ENCODE results near the gene ST6GAL1.
"Not testable (repeated sequence)": the region's sequence is repeated elsewhere in the genome, so short reads cannot be mapped to it uniquely, and the experiment has no call there.

The ST6GAL1 gene

DNA sequence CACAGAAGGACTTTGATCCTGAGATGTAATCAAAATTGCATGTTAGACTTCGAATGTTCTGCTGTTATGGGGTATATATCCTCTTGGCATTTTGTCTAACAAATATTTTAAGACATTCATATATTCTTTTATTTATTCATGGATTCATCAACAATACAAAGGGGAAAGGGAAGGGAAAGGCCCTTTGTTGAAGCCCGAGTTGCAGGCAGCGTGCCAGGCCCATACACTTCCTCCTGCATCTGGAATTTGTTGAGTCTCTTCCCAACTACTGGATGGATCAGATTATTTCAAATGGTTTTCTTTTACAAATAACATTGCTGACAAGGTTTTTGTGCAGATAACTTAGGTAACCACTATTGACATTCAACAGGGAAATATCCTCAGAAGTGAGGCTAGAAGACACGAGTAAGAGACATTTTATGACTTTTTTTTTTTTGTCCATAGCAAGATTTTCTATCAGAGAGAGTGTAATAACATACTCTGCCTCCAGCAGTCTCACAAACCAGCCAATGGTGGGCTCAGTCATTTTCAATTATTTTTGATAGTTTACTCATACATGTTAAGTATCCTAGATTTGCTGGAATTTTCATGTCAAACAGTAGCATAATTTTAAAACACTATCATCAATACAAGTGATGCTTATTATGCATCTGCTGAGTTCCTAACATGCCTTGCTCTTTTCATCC, 114.7 kb downstream of the ST6GAL1 start:
- H3K27me3 ChIP-seq (ENCODE audit: control insufficient read depth, insufficient read depth, low read length), result no peaks in the 10 kb centered on the region
- H3K4me3 ChIP-seq (ENCODE audit: low read length), result no peak overlapping the region
- H3K27ac ChIP-seq (ENCODE audit: low read depth, low read length), result no peak overlapping the region
- H3K9ac ChIP-seq (ENCODE audit: low read length), result no peak overlapping the region
- no peaks in the 10 kb centered on the region for H3K4me1 ChIP-seq (ENCODE audit: control insufficient read depth, insufficient read depth, low read length)
- no peaks in the 10 kb centered on the region for H3K36me3 ChIP-seq (ENCODE audit: control insufficient read depth, insufficient read depth, low read length)

GRCh38 chr3:187046033-187046432, 115.7 kb downstream of the ST6GAL1 start:
- no peaks in the 10 kb centered on the region for H3K27me3 ChIP-seq (ENCODE audit: control insufficient read depth, insufficient read depth, low read length)
- no peak overlapping the region for H3K4me3 ChIP-seq (ENCODE audit: low read length)
- H3K27ac ChIP-seq (ENCODE audit: low read depth, low read length), result no peak overlapping the region
- peaks cover 2% of the 10 kb centered on the region for H3K36me3 ChIP-seq (ENCODE audit: control insufficient read depth, insufficient read depth, low read length)
- no peaks in the 10 kb centered on the region for H3K4me1 ChIP-seq (ENCODE audit: control insufficient read depth, insufficient read depth, low read length)
- H3K9ac ChIP-seq (ENCODE audit: low read length), result no peak overlapping the region

DNA sequence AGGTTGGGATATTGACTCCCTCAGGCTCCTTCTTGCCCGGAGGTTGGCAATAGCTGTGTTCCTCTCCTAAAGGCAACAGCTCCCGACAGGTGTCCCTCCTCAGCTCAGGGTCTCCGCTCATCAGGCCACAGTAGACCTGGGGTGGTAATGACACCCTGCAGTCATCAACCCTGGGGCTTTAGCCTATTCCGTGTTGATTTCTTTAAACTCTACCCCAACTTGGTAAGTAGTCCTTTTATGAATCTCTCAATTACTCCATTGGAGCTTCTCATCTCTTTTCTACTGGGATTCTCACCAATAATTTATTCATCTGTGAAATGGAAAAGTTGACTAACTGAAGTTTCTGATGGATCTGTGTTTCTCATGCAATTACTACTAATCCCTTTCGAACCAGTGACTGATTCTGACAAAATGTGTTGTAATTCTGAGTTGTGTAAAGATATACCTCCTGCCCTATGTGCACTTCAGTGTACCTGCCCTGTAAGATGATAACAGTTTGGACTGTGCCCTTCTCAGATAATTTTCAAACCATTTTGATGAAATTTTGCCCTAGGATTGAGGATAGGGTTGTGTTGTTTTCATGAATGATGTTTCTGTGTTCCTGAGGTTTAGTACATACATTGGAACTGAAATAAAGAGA, 119.3 kb downstream of the ST6GAL1 start:
- no peak overlapping the region for H3K4me3 ChIP-seq (ENCODE audit: low read length)
- peaks cover 2% of the 10 kb centered on the region for H3K36me3 ChIP-seq (ENCODE audit: control insufficient read depth, insufficient read depth, low read length)
- no peaks in the 10 kb centered on the region for H3K4me1 ChIP-seq (ENCODE audit: control insufficient read depth, insufficient read depth, low read length)
- H3K27me3 ChIP-seq (ENCODE audit: control insufficient read depth, insufficient read depth, low read length), result no peaks in the 10 kb centered on the region
- no peak overlapping the region for H3K9ac ChIP-seq (ENCODE audit: low read length)
- H3K27ac ChIP-seq (ENCODE audit: low read depth, low read length), result no peak overlapping the region

GRCh38 chr3:187051066-187051465, 120.7 kb downstream of the ST6GAL1 start:
- H3K4me1 ChIP-seq (ENCODE audit: control insufficient read depth, insufficient read depth, low read length), result no peaks in the 10 kb centered on the region
- H3K36me3 ChIP-seq (ENCODE audit: control insufficient read depth, insufficient read depth, low read length), result peaks cover 2% of the 10 kb centered on the region
- H3K27ac ChIP-seq (ENCODE audit: low read depth, low read length), result no peak overlapping the region
- H3K27me3 ChIP-seq (ENCODE audit: control insufficient read depth, insufficient read depth, low read length), result no peaks in the 10 kb centered on the region
- H3K9ac ChIP-seq (ENCODE audit: low read length), result no peak overlapping the region
- no peak overlapping the region for H3K4me3 ChIP-seq (ENCODE audit: low read length)

GRCh38 chr3:187051724-187052366, 121.5 kb downstream of the ST6GAL1 start:
- Histone ChIP-seq H3K4me1 (ENCODE audit: control insufficient read depth, insufficient read depth, low read length) (no peaks in the 10 kb centered on the region), H3K4me3 (ENCODE audit: low read length) (no peak overlapping the region), H3K9ac (ENCODE audit: low read length) (no peak overlapping the region), H3K27me3 (ENCODE audit: control insufficient read depth, insufficient read depth, low read length) (no peaks in the 10 kb centered on the region), H3K36me3 (ENCODE audit: control insufficient read depth, insufficient read depth, low read length) (peaks cover 2% of the 10 kb centered on the region), H3K27ac (ENCODE audit: low read depth, low read length) (no peak overlapping the region)

GRCh38 chr3:187052427-187052826, 122.1 kb downstream of the ST6GAL1 start:
- H3K4me1 ChIP-seq (ENCODE audit: control insufficient read depth, insufficient read depth, low read length); H3K27me3 ChIP-seq (ENCODE audit: control insufficient read depth, insufficient read depth, low read length); H3K9ac ChIP-seq (ENCODE audit: low read length); H3K36me3 ChIP-seq (ENCODE audit: control insufficient read depth, insufficient read depth, low read length); H3K4me3 ChIP-seq (ENCODE audit: low read length); H3K27ac ChIP-seq (ENCODE audit: low read depth, low read length): not testable (repeated sequence)

GRCh38 chr3:187054433-187054832, 124.1 kb downstream of the ST6GAL1 start:
- H3K4me1 ChIP-seq (ENCODE audit: control insufficient read depth, insufficient read depth, low read length); H3K4me3 ChIP-seq (ENCODE audit: low read length); H3K36me3 ChIP-seq (ENCODE audit: control insufficient read depth, insufficient read depth, low read length): not testable (repeated sequence)

DNA sequence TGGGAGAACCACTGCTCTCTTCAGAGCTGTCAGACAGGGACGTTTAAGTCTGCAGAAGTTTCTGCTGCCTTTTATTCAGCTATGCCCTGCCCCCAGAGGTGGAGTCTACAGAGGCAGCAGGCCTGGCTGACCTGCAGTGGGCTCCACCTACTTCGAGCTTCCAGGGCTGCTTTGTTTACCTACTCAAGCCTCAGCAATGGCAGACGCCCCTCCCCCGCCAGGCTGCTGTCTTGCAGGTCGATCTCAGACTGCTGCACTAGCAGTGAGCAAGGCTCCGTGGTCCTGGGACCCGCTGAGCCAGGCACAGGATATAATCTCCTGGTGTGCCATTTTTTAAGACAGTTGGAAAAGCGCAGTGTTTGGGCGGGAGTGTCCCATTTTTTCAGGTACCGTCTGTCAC, 127.5 kb downstream of the ST6GAL1 start:
- not testable (repeated sequence) for H3K4me1 ChIP-seq (ENCODE audit: control insufficient read depth, insufficient read depth, low read length); H3K9ac ChIP-seq (ENCODE audit: low read length); H3K36me3 ChIP-seq (ENCODE audit: control insufficient read depth, insufficient read depth, low read length); H3K27ac ChIP-seq (ENCODE audit: low read depth, low read length); H3K27me3 ChIP-seq (ENCODE audit: control insufficient read depth, insufficient read depth, low read length); H3K4me3 ChIP-seq (ENCODE audit: low read length)

More at GRCh38 chr3:187054433-187054832, 124.1 kb downstream of the ST6GAL1 start:
- not testable (repeated sequence) for H3K27ac ChIP-seq (ENCODE audit: low read depth, low read length); H3K9ac ChIP-seq (ENCODE audit: low read length); H3K27me3 ChIP-seq (ENCODE audit: control insufficient read depth, insufficient read depth, low read length)

DNA sequence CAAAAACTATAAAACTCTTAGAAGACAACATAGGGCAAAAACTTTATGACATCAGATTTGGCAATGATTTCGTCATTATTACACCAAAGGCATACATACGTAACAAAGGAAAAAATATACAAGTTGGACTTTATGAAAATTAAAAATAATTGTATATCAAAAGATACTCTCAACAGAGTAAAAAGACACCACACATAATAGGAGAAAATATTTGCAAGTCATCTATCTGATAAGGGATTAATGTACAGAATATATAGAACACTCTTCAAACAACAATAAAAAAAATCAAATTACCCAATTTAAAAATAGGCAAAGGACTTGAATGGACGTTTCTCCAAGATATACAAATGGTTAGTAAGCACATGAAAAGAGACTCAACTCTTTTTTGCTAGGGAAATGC, 131.4 kb downstream of the ST6GAL1 start:
- H3K36me3 ChIP-seq (ENCODE audit: control insufficient read depth, insufficient read depth, low read length), result no peaks in the 10 kb centered on the region
- H3K4me3 ChIP-seq (ENCODE audit: low read length), result no peak overlapping the region
- H3K9ac ChIP-seq (ENCODE audit: low read length), result no peak overlapping the region

GRCh38 chr3:187062526-187063177, 132.3 kb downstream of the ST6GAL1 start:
- no peaks in the 10 kb centered on the region for H3K4me1 ChIP-seq (ENCODE audit: control insufficient read depth, insufficient read depth, low read length)

More for the DNA sequence above, 131.4 kb downstream of the ST6GAL1 start:
- H3K27me3 ChIP-seq (ENCODE audit: control insufficient read depth, insufficient read depth, low read length), result no peaks in the 10 kb centered on the region
- no peak overlapping the region for H3K27ac ChIP-seq (ENCODE audit: low read depth, low read length)
- no peaks in the 10 kb centered on the region for H3K4me1 ChIP-seq (ENCODE audit: control insufficient read depth, insufficient read depth, low read length)

GRCh38 chr3:187063286-187064121, 133.2 kb downstream of the ST6GAL1 start:
- H3K9ac ChIP-seq (ENCODE audit: low read length), result no peak overlapping the region
- no peaks in the 10 kb centered on the region for H3K36me3 ChIP-seq (ENCODE audit: control insufficient read depth, insufficient read depth, low read length)
- no peaks in the 10 kb centered on the region for H3K4me1 ChIP-seq (ENCODE audit: control insufficient read depth, insufficient read depth, low read length)
- no peak overlapping the region for H3K27ac ChIP-seq (ENCODE audit: low read depth, low read length)
- no peak overlapping the region for H3K4me3 ChIP-seq (ENCODE audit: low read length)
- H3K27me3 ChIP-seq (ENCODE audit: control insufficient read depth, insufficient read depth, low read length), result no peaks in the 10 kb centered on the region

More at GRCh38 chr3:187062526-187063177, 132.3 kb downstream of the ST6GAL1 start:
- Histone ChIP-seq H3K36me3 (ENCODE audit: control insufficient read depth, insufficient read depth, low read length) (no peaks in the 10 kb centered on the region), H3K27me3 (ENCODE audit: control insufficient read depth, insufficient read depth, low read length) (no peaks in the 10 kb centered on the region), H3K4me3 (ENCODE audit: low read length) (no peak overlapping the region), H3K9ac (ENCODE audit: low read length) (no peak overlapping the region), H3K27ac (ENCODE audit: low read depth, low read length) (no peak overlapping the region)
